ENCODE results near the gene TECTB. TPM values are rescaled to one million over a fixed set of nuclear protein-coding genes. Genes with fewer than 3 reads are reported as not detected.

The TECTB gene
- total RNA-seq, 2 donors from 2014 or later = not detected

DNA sequence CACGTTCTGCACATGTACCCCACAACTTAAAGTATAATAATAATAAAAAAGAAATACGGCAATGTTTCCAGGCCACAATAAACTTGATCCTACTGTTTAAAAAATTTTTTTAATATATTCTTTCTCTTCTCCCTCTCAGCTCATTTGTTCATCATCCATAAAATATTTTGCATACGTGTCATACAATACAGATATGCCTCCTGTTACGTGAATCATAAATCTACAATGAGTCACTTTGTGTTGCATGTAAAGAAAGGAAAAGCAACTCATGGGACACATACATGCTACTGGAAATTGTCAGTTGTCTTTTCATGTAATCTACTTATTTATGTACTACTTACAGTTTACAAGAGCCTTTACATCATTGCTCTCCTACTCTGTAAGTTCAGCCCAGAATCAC, 1.1 kb upstream of the TECTB start:
- H3K4me3 ChIP-seq = no peak overlapping the region
- H3K27me3 ChIP-seq = no peaks in the 10 kb centered on the region
- no peak for DNase-seq (ENCODE audit: low spot score)
- TF ChIP-seq, protein P1, sequence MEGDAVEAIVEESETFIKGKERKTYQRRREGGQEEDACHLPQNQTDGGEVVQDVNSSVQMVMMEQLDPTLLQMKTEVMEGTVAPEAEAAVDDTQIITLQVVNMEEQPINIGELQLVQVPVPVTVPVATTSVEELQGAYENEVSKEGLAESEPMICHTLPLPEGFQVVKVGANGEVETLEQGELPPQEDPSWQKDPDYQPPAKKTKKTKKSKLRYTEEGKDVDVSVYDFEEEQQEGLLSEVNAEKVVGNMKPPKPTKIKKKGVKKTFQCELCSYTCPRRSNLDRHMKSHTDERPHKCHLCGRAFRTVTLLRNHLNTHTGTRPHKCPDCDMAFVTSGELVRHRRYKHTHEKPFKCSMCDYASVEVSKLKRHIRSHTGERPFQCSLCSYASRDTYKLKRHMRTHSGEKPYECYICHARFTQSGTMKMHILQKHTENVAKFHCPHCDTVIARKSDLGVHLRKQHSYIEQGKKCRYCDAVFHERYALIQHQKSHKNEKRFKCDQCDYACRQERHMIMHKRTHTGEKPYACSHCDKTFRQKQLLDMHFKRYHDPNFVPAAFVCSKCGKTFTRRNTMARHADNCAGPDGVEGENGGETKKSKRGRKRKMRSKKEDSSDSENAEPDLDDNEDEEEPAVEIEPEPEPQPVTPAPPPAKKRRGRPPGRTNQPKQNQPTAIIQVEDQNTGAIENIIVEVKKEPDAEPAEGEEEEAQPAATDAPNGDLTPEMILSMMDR (IDR thresholded peaks at IDR 0.05) = no peak
- H3K36me3 ChIP-seq = no peaks in the 10 kb centered on the region
- H3K9me3 ChIP-seq = no peaks in the 10 kb centered on the region
- H3K4me1 ChIP-seq = peaks cover 0 to under 1% of the 10 kb centered on the region in 2 donors
- H3K27ac ChIP-seq = no peak overlapping the region

DNA sequence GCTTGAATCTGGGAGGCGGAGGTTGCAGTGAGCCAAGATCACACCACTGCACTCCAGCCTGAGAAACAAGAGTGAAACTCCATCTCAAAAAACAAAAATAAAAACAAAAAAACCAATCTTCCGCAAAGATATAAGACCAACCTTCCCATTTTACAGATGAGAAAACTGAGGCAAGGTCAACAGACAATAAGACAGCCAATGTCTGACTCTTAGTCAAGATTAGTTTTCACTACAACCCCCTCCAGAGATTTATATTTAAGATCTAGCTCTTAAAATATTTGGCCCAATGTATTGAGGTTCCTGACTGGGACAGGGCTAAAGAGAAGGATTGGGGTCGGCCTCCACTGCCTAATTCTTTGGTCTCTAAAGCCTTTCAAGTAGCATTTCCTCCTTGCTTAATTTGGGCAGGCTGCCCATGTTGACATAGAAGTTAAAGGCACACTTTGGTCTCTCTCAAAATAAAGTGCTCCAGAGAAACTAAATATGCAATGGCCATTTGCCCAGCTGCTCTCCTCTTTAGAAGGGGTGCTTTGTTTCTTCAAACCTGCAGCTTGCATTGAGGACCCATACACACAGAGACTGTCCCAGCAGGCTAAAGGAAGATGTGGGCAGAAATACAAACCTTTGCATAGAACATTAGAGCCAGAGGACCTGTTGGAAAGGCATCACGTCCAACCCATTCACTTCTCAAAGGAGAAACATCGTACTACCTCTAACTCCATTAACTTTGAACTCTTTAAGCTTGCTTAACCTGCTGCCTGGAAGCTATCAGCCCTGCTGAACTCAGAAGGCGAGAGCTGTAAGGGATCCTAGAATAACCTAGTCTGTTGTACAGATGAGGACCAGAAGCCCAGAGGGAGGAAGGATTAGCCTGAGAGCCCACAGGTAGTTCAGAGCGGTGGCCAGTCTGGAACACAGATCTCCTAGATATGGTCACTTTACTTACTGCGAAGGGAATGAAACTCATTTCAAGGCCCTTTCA, 3.9 kb downstream of the TECTB start:
- H3K4me3 ChIP-seq = no peak overlapping the region
- H3K27me3 ChIP-seq = no peaks in the 10 kb centered on the region
- DNase-seq (ENCODE audit: low spot score) = no peak
- peaks cover 0 to 9% of the 10 kb centered on the region in 2 donors for H3K4me1 ChIP-seq
- no peak overlapping the region for H3K27ac ChIP-seq
- TF ChIP-seq, protein P1 (IDR thresholded peaks at IDR 0.05) = no peak
- H3K36me3 ChIP-seq = no peaks in the 10 kb centered on the region
- H3K9me3 ChIP-seq = no peaks in the 10 kb centered on the region

DNA sequence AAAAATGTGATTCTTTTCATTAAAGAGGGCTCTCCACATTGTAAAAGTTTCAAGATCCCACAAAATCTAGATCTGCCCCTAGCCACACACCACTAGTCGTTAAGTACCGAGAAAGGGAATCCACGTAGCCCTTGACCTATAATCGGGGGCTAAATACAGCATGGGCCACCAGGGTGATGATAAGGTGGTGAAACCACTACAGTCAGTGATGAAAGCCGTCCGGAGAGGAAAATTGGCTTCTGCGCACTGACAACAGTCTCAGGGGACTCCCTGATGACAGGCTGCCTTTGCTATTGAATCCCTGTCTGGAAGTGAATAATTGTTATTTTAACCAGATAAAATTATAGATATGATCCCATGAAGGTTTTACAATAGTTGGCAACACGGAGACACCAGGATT, 4.6 kb downstream of the TECTB start:
- no peak overlapping the region for H3K27ac ChIP-seq
- H3K36me3 ChIP-seq = no peaks in the 10 kb centered on the region
- H3K27me3 ChIP-seq = no peaks in the 10 kb centered on the region
- H3K9me3 ChIP-seq = no peaks in the 10 kb centered on the region
- H3K4me3 ChIP-seq = no peak overlapping the region
- no peak for DNase-seq (ENCODE audit: low spot score)
- TF ChIP-seq, protein P1 (IDR thresholded peaks at IDR 0.05) = no peak
- H3K4me1 ChIP-seq = peaks cover 0 to 9% of the 10 kb centered on the region in 2 donors

DNA sequence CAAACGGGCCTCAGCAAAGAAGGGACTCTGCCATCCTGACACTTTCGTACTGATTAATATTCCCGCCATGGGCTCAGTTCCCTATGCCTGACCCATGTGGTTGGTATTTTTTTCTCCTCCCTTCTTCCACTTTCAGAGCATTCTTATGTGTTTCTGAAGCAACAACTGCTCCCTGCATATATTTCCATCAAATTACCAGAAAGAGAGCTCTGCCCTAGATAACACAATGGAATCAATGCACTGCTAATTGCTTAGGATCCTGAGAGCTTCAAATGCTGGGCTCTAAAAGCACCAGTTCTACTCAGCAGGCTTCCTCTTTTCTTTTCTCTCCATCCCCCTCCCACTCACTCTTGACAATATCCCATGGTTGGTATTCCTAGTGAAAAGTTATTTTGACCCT, 5.3 kb downstream of the TECTB start:
- H3K4me3 ChIP-seq = no peak overlapping the region
- H3K4me1 ChIP-seq = peaks cover 0 to 9% of the 10 kb centered on the region in 2 donors
- TF ChIP-seq, protein P1 (IDR thresholded peaks at IDR 0.05) = no peak
- H3K9me3 ChIP-seq = no peaks in the 10 kb centered on the region
- H3K27ac ChIP-seq = no peak overlapping the region
- H3K36me3 ChIP-seq = no peaks in the 10 kb centered on the region
- H3K27me3 ChIP-seq = no peaks in the 10 kb centered on the region
- DNase-seq (ENCODE audit: low spot score) = no peak

DNA sequence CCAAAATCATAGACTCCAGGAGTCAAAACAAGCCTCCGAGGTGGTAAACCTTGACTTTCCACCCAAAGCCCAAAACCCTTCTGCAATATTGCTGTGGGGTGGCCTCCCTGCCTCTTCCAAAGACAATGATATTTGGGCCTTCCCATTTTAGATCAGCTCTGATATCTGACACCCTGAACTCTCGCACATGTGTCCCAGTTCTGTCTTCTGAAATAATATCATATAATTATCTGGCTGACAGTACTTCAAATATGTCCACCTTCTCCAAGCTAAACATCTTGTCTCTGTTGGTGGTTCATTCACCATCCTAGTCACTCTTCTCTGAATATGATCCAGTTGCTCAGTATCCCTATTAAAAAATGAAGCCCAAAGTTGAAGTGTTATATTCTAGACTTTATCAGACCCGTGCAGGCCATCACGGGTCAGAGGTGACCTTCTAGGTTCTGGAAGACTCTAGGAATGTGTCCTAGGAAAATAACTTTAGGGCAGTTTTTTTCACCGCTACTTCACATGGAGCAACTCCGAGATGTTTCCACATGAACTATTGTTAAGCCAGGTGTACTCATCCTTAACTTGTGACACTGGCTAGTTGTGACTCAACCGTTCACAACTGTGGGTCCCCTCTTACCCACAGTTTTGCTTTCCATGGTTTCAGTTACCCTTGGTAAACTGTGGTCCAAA, 6.3 kb downstream of the TECTB start:
- Histone ChIP-seq H3K27ac (no peak overlapping the region), H3K4me3 (no peak overlapping the region), H3K36me3 (no peaks in the 10 kb centered on the region), H3K9me3 (no peaks in the 10 kb centered on the region), H3K27me3 (no peaks in the 10 kb centered on the region), H3K4me1 (peaks cover 0 to 9% of the 10 kb centered on the region in 2 donors)
- no peak for DNase-seq (ENCODE audit: low spot score)
- TF ChIP-seq, protein P1 (IDR thresholded peaks at IDR 0.05) = no peak

Measured in right atrium auricular region (tissue), 2 donors.